HG02623 (cell line): ENCODE data around the gene DNHD1.

Experiments
- ATAC-seq: cut with Tn5 transposase; IDR thresholded peaks from one replicate; pipeline ENCODE4 v1.9.1; 2021; ENCODE audit warnings: moderate library complexity; ENCODE audit not compliant: unreplicated experiment

The DNHD1 gene

GRCh38 chr11:6530848-6531247, 33.8 kb downstream of the DNHD1 start:
- no peak for ATAC-seq

GRCh38 chr11:6531267-6531752, 34.2 kb downstream of the DNHD1 start:
- ATAC-seq = no peak

GRCh38 chr11:6538456-6538855, 41.4 kb downstream of the DNHD1 start:
- ATAC-seq = no peak

- ATAC-seq = no peak
Measured at GRCh38 chr11:6538945-6539344, 41.9 kb downstream of the DNHD1 start.

- ATAC-seq = no peak
Measured at GRCh38 chr11:6539748-6540268, 42.7 kb downstream of the DNHD1 start.

GRCh38 chr11:6541356-6541755, 44.3 kb downstream of the DNHD1 start:
- ATAC-seq = no peak

GRCh38 chr11:6542727-6543126, 45.6 kb downstream of the DNHD1 start:
- ATAC-seq = no peak

GRCh38 chr11:6544921-6545850, 48.1 kb downstream of the DNHD1 start:
- ATAC-seq = no peak

GRCh38 chr11:6545917-6546605, 49.0 kb downstream of the DNHD1 start:
- no peak for ATAC-seq

GRCh38 chr11:6546735-6547134, 49.7 kb downstream of the DNHD1 start:
- no peak for ATAC-seq

- no peak for ATAC-seq
Measured at GRCh38 chr11:6547177-6547576, 50.1 kb downstream of the DNHD1 start.

GRCh38 chr11:6548121-6548520, 51.0 kb downstream of the DNHD1 start:
- ATAC-seq = no peak

GRCh38 chr11:6548641-6549040, 51.6 kb downstream of the DNHD1 start:
- no peak for ATAC-seq

GRCh38 chr11:6553634-6554033, 56.6 kb downstream of the DNHD1 start:
- no peak for ATAC-seq

- no peak for ATAC-seq
Measured at GRCh38 chr11:6554828-6555706, 58.0 kb downstream of the DNHD1 start.

- ATAC-seq = no peak
Measured at GRCh38 chr11:6556139-6556949, 59.3 kb downstream of the DNHD1 start.

- no peak for ATAC-seq
Measured at GRCh38 chr11:6557063-6557462, 60.0 kb downstream of the DNHD1 start.

- no peak for ATAC-seq
Measured at GRCh38 chr11:6557761-6558674, 60.9 kb downstream of the DNHD1 start.

GRCh38 chr11:6559369-6559768, 62.3 kb downstream of the DNHD1 start:
- ATAC-seq = no peak
